Astrocyte (in vitro differentiated cells and primary cell): ENCODE measurements around the gene HS6ST3. TPM values are rescaled to one million over a fixed set of nuclear protein-coding genes. Genes with fewer than 3 reads are reported as not detected.

ENCODE experiments used
- DNase-seq: peaks from one replicate; pipeline ENCODE4 v3.0.0-alpha.2; 2010; ENCODE audit warnings: low read depth
- FAIRE-seq: peaks from 2 replicates; lab custom pipeline; 2011; peaks lifted over from hg19 to GRCh38; lab: Jason Lieb, UNC
- H2AFZ ChIP-seq: 2 replicates; pipeline ENCODE4 v1.6.0; 2012; ENCODE audit warnings: low read depth, low read length, inconsistent platforms
- H3K27ac ChIP-seq: 2 replicates; pipeline ENCODE4 v1.5.1; 2011; ENCODE audit warnings: low read depth, low read length, inconsistent platforms
- H3K27me3 ChIP-seq: 2 replicates; pipeline ENCODE4 v1.6.0; 2011; ENCODE audit warnings: low read length, inconsistent platforms; ENCODE audit not compliant: insufficient read depth
- H3K36me3 ChIP-seq: 2 replicates; pipeline ENCODE4 v1.5.1; 2011; ENCODE audit warnings: low read length, inconsistent platforms; ENCODE audit not compliant: insufficient read depth
- H3K4me1 ChIP-seq: 2 replicates; pipeline ENCODE4 v1.5.1; 2011; ENCODE audit warnings: low read length, inconsistent platforms; ENCODE audit not compliant: insufficient read depth
- H3K4me2 ChIP-seq: 2 replicates; pipeline ENCODE4 v1.6.0; 2012; ENCODE audit warnings: low read length, inconsistent platforms
- H3K4me3 ChIP-seq: 2 replicates; pipeline ENCODE4 v1.5.1; 2011; ENCODE audit warnings: low read depth, mild to moderate bottlenecking, low read length, inconsistent platforms; ENCODE audit not compliant: insufficient read depth
- H3K79me2 ChIP-seq: 2 replicates; pipeline ENCODE4 v1.6.0; 2012; ENCODE audit warnings: mild to moderate bottlenecking, low read length, inconsistent platforms; ENCODE audit not compliant: insufficient read depth
- H3K9ac ChIP-seq: 2 replicates; pipeline ENCODE4 v1.6.0; 2012; ENCODE audit warnings: mild to moderate bottlenecking, low read length, inconsistent platforms
- H3K9me3 ChIP-seq: 2 replicates; pipeline ENCODE4 v1.5.1; 2012; ENCODE audit warnings: low read depth, mild to moderate bottlenecking, low read length, inconsistent platforms; ENCODE audit not compliant: insufficient read depth
- H4K20me1 ChIP-seq: 2 replicates; pipeline ENCODE4 v1.6.0; 2012; ENCODE audit warnings: low read length, inconsistent platforms; ENCODE audit not compliant: insufficient read depth
- H3K27ac Mint-ChIP-seq: one replicate; pipeline ENCODE4 v1.8.0; 2021; ENCODE audit warnings: mild to moderate bottlenecking, mixed read lengths; ENCODE audit not compliant: unreplicated experiment
- H3K27me3 Mint-ChIP-seq: one replicate; pipeline ENCODE4 v1.8.0; 2021; ENCODE audit warnings: low read depth, mixed read lengths; ENCODE audit not compliant: unreplicated experiment
- H3K36me3 Mint-ChIP-seq: one replicate; pipeline ENCODE4 v1.8.0; 2021; ENCODE audit warnings: low read depth, mixed read lengths; ENCODE audit not compliant: unreplicated experiment
- H3K4me1 Mint-ChIP-seq: one replicate; pipeline ENCODE4 v1.8.0; 2021; ENCODE audit warnings: low read depth, mixed read lengths; ENCODE audit not compliant: unreplicated experiment
- H3K4me3 Mint-ChIP-seq: one replicate; pipeline ENCODE4 v1.8.0; 2021; ENCODE audit warnings: mild to moderate bottlenecking, moderate library complexity, mixed read lengths; ENCODE audit not compliant: unreplicated experiment
- H3K9me3 Mint-ChIP-seq: one replicate; pipeline ENCODE4 v1.8.0; 2021; ENCODE audit warnings: mild to moderate bottlenecking, mixed read lengths; ENCODE audit not compliant: unreplicated experiment
- CTCF ChIP-seq: IDR thresholded peaks from 2 replicates; pipeline ENCODE4 v1.5.1; 2011; ENCODE audit warnings: low read depth, mild to moderate bottlenecking, inconsistent platforms, low read length, moderate library complexity; ENCODE audit not compliant: insufficient read depth
- EZH2 ChIP-seq: IDR thresholded peaks from 2 replicates; pipeline ENCODE4 v1.6.1; 2012; ENCODE audit warnings: mild to moderate bottlenecking, low read length, inconsistent platforms; ENCODE audit not compliant: insufficient read depth
- total RNA-seq: library from RNA; stranded (reverse); gene quantifications from 2 replicates; pipeline ENCODE4 v1.2.1, GENCODE V29; 2021

HS6ST3 gene
- total RNA-seq, 1 donor from 2014 or later: 0.07 TPM

GRCh38 chr13:96450326-96451020 lies 360.6 kb downstream of the HS6ST3 start:
- Mint-ChIP-seq H3K27ac (no peak overlapping the region), H3K36me3 (no peaks in the 10 kb centered on the region), H3K4me3 (no peak overlapping the region), H3K9me3 (peaks cover 2% of the 10 kb centered on the region), H3K4me1 (no peaks in the 10 kb centered on the region), H3K27me3 (no peaks in the 10 kb centered on the region)
- H3K4me1 ChIP-seq: no peaks in the 10 kb centered on the region
- no peaks in the 10 kb centered on the region for H3K9me3 ChIP-seq
- H4K20me1 ChIP-seq: no peaks in the 10 kb centered on the region
- no peak overlapping the region for H3K4me3 ChIP-seq
- DNase-seq (no peak), FAIRE-seq (no peak)
- no peak overlapping the region for H2AFZ ChIP-seq
- TF ChIP-seq CTCF (no peak), EZH2 (no peak)
- no peaks in the 10 kb centered on the region for H3K36me3 ChIP-seq
- no peak overlapping the region for H3K9ac ChIP-seq
- H3K27ac ChIP-seq: no peak overlapping the region
- no peaks in the 10 kb centered on the region for H3K79me2 ChIP-seq
- no peaks in the 10 kb centered on the region for H3K27me3 ChIP-seq
- no peak overlapping the region for H3K4me2 ChIP-seq

- Histone ChIP-seq H3K4me2 (no peak overlapping the region), H3K9ac (no peak overlapping the region), H3K36me3 (no peaks in the 10 kb centered on the region), H3K27me3 (no peaks in the 10 kb centered on the region), H3K9me3 (no peaks in the 10 kb centered on the region), H4K20me1 (no peaks in the 10 kb centered on the region), H3K4me3 (no peak overlapping the region), H2AFZ (no peak overlapping the region), H3K27ac (no peak overlapping the region), H3K4me1 (no peaks in the 10 kb centered on the region), H3K79me2 (no peaks in the 10 kb centered on the region)
- no peak overlapping the region for H3K4me3 Mint-ChIP-seq
- TF ChIP-seq CTCF: no peak
- no peak for TF ChIP-seq EZH2
- no peaks in the 10 kb centered on the region for H3K4me1 Mint-ChIP-seq
- DNase-seq (no peak), FAIRE-seq (no peak)
- no peaks in the 10 kb centered on the region for H3K9me3 Mint-ChIP-seq
- no peaks in the 10 kb centered on the region for H3K27me3 Mint-ChIP-seq
- H3K36me3 Mint-ChIP-seq: no peaks in the 10 kb centered on the region
- H3K27ac Mint-ChIP-seq: no peak overlapping the region
Observed at GRCh38 chr13:96454466-96454865, 364.6 kb downstream of the HS6ST3 start.

DNA sequence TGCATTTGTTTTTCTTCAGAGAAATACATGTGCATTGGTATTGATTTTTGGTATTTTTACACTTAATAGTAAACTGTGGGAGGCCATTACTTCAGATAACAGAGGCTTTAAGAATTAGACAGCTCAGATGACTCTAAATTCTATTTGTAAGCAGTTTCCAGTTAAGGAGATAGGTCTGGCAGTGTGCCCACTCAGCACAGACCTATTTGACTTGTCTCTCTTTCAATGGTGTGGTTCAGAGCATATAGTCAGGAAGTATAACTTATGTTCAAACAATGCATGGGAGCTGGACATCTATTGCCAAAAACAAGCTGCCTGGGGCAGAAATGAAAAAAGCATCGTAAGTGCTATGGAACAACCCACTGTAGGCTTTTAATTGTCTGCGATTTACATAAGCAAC lies 370.7 kb downstream of the HS6ST3 start:
- DNase-seq: no peak
- H3K9ac ChIP-seq: no peak overlapping the region
- TF ChIP-seq EZH2 (no peak), CTCF (no peak)

More for the DNA sequence above, 370.7 kb downstream of the HS6ST3 start:
- Mint-ChIP-seq H3K4me1 (peaks cover 2% of the 10 kb centered on the region), H3K4me3 (no peak overlapping the region), H3K9me3 (no peaks in the 10 kb centered on the region), H3K27me3 (no peaks in the 10 kb centered on the region), H3K27ac (no peak overlapping the region), H3K36me3 (no peaks in the 10 kb centered on the region)
- Histone ChIP-seq H4K20me1 (no peaks in the 10 kb centered on the region), H3K4me3 (no peak overlapping the region), H3K9me3 (no peaks in the 10 kb centered on the region), H2AFZ (no peak overlapping the region), H3K27ac (no peak overlapping the region), H3K27me3 (no peaks in the 10 kb centered on the region), H3K36me3 (no peaks in the 10 kb centered on the region), H3K4me1 (no peaks in the 10 kb centered on the region), H3K4me2 (no peak overlapping the region), H3K79me2 (no peaks in the 10 kb centered on the region)
- FAIRE-seq: no peak
